Mucosa of rectum (tissue), 2 donors: ENCODE data around the gene NDUFS2.

Experiments used
- H3K27ac ChIP-seq, 2 donors: one replicate each; pipeline ENCODE4 v1.7.0; 2013; ENCODE audit warnings: inconsistent platforms in 2 of 2, low read depth in 2 of 2, low read length in 2 of 2
- H3K27me3 ChIP-seq, 2 donors: one replicate each; pipeline ENCODE4 v1.7.0; 2013; ENCODE audit warnings: low read length in 2 of 2; ENCODE audit not compliant: control insufficient read depth in 2 of 2, insufficient read depth in 2 of 2
- H3K36me3 ChIP-seq, 2 donors: one replicate each; pipeline ENCODE4 v1.7.0; 2013; ENCODE audit warnings: low read length in 2 of 2; ENCODE audit not compliant: control insufficient read depth in 2 of 2, insufficient read depth in 2 of 2
- H3K4me1 ChIP-seq, 2 donors: one replicate each; pipeline ENCODE4 v1.7.0; 2013; ENCODE audit warnings: low read length in 2 of 2, mild to moderate bottlenecking in 1 of 2; ENCODE audit not compliant: control insufficient read depth in 2 of 2, insufficient read depth in 2 of 2
- H3K4me3 ChIP-seq, 2 donors: one replicate each; pipeline ENCODE4 v1.7.0; 2013; ENCODE audit warnings: low read length in 2 of 2
- H3K9ac ChIP-seq, 2 donors: one replicate each; pipeline ENCODE4 v1.7.0; 2013; ENCODE audit warnings: low read length in 2 of 2, low read depth in 1 of 2, mild to moderate bottlenecking in 1 of 2
- H3K9me3 ChIP-seq, 2 donors: one replicate each; pipeline ENCODE4 v1.7.0; 2013; ENCODE audit warnings: low read length in 2 of 2; ENCODE audit not compliant: control insufficient read depth in 2 of 2
- donor health status: healthy.
- donor health status: Normal muscosa, but diverticular disease.

Gene NDUFS2

DNA sequence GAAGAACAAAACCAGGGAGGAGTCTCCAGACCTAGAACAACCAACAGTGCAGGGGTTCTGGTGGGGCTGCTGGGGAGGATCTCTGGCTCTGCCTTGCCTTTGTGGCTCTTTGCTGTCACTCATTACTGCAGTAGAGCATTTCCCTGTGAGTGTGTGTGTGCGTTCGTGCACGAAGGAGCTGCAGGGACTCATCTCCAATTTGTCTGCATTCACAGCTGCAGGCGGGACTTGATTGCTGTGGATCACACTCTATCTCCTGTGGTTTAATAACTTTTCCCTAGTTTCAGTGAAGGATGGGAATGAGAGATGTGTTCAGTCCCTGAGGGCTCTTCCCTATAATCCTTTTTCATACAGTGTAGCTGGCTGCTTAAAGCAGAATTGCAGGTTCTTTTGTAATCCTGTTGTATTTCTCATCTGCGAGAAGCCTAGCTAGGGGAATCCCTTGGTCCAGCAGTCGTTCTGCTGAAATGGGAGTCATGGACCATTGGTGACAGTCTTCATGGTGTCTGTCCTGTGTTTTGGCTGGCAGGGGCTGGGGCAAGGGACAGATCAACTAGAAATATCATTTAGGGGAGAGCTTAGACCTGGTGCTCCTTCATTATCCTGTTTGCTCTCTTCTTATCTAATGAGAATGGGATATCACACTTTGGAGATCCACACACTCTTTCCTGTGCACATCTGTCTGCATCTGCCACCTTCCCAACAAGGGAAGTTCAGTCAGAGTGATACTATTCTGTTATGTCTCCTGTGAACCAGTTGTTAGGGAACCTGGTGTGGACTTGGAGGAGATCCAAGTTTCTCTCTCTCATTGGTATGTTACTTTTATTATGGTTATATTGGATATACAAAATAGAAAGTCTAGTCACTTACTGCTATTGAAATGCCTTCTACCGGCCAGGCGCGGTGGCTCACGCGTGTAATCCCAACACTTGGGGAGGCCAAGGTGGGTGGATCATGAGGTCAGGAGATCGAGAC lies 59.4 kb downstream of the NDUFS2 start:
- Histone ChIP-seq H3K27me3 (peaks cover 21 to 24% of the 10 kb centered on the region in 2 donors), H3K27ac (no peak overlapping the region), H3K36me3 (no peaks in the 10 kb centered on the region), H3K4me1 (peaks cover 2 to 4% of the 10 kb centered on the region in 2 donors), H3K9me3 (no peaks in the 10 kb centered on the region), H3K4me3 (no peak overlapping the region), H3K9ac (no peak overlapping the region)
